ENCODE results near the gene PTPRN2.

The PTPRN2 gene

DNA sequence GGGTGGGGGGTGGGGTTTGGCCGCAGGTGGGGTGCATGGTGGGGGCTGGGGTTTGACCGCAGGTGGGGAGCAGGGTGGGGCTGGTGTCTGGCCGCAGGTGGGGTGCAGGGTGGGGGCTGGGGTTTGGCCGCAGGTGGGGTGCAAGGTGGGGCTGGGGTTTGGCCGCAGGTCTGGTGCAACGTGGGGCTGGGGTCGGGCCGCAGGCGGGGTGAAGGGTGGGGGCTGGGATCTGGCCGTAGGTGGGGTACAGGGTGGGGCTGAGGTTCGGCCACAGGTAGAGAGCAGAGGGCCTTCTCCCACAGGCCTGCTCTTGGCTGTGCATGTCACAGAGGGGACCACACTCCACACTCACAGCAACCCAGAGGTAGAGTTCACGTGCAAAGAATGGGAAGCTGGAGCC lies 586.6 kb downstream of the PTPRN2 start:
- no peak for DNase-seq (ENCODE audit: low read depth in 2 of 2)

GRCh38 chr7:158000160-158000559 lies 587.5 kb downstream of the PTPRN2 start:
- DNase-seq (ENCODE audit: low read depth in 2 of 2), result no peak

GRCh38 chr7:157998884-157999552 lies 588.6 kb downstream of the PTPRN2 start:
- no peak for DNase-seq (ENCODE audit: low read depth in 2 of 2)

- no peak for DNase-seq (ENCODE audit: low read depth in 2 of 2)
Observed at GRCh38 chr7:157997471-157997870, 590.2 kb downstream of the PTPRN2 start.

DNA sequence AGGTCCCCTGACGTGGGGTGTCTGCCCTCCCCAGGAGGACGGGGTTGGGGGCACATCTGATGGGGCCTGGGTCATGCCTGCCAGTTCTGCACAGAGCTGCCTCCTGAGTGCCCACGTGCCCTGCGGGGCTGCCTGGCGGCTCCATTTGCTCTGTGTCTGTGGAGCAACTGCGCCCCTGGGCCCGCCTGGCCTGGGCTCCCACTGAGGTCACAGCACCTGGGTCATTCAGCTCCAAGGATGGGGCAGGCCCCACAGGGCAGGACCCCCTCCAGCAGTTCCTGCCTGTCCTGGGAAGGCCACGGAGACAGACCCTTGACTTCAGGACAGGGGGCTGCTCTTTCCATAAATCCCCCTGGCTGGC lies 590.6 kb downstream of the PTPRN2 start:
- DNase-seq (ENCODE audit: low read depth in 2 of 2), result no peak

DNA sequence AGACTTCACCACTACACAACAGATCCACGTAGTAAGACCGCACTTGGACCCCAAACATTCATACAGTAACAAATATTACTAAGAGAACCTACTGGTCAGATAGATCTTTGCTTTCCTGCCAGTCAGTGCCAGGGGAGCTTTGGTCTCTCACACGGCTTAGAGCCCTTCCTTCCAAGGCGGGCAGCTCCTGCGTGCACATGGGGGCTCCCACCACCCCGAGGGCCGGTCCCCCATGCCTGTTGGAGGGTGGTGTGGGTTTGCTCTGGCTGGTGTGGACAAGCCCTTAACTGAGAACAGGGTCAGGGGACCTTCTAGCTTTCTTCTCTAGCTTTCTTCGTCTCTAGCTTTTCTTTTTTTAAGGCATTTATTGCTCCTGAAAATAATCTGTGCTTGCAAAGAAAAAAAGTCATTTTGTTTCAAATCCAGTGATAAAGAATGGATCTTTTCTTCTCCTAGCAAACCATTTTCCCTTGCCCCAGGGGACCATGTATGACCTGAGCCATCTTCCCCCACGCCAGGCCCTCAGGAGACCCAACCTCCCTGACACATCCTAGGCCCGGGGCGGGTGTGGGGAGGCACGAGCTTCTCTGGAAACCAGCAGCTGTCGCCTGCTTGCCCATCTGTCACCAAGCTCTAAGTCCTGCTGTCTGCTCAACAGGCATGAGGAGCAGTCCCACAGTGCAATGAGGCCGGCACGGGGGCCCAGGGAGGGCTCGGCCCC lies 591.1 kb downstream of the PTPRN2 start:
- DNase-seq (ENCODE audit: low read depth in 2 of 2), result no peak

DNA sequence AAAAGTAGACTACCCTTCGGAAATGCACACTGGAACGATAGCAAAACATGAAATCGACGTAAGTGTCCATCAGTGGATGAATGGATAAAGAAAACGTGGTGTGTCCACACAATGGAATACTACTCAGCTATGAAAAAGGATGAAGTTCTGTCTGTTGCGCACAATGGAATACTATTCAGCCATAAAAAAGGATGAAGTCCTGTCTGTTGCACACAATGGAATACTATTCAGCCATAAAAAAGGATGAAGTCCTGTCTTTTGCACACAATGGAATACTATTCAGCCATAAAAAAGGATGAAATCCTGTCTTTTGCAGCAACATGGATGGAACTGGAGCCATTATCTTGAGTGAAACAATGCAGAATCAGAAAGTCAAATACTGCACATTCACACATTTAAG lies 591.8 kb downstream of the PTPRN2 start:
- DNase-seq (ENCODE audit: low read depth in 2 of 2), result no peak

GRCh38 chr7:157994319-157994718 lies 593.3 kb downstream of the PTPRN2 start:
- no peak for DNase-seq (ENCODE audit: low read depth in 2 of 2)

GRCh38 chr7:157993406-157994105 lies 594.1 kb downstream of the PTPRN2 start:
- DNase-seq (ENCODE audit: low read depth in 2 of 2), result no peak

GRCh38 chr7:157992511-157993160 lies 595.0 kb downstream of the PTPRN2 start:
- DNase-seq (ENCODE audit: low read depth in 2 of 2), result no peak

- no peak for DNase-seq (ENCODE audit: low read depth in 2 of 2)
Observed at GRCh38 chr7:157991761-157992160, 595.9 kb downstream of the PTPRN2 start.

GRCh38 chr7:157991351-157991750 lies 596.3 kb downstream of the PTPRN2 start:
- no peak for DNase-seq (ENCODE audit: low read depth in 2 of 2)

DNA sequence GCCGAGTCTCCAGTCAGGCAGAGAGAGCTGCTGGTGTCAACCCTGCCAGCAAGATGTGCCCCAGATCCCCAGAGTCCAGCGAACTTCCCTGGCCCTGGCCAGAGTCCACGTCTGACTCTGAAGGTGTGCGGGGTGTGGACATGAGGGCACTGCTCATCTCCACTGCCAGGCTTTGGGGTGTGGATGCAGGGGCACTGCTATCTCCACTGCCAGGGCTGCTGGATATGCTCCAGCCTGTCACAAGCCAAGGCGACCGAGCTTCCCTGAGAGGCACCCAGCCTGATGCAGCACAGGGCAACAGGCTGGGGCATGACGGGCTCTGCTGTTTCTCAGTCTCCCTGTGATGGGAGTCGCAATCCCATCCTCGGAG lies 596.8 kb downstream of the PTPRN2 start:
- DNase-seq (ENCODE audit: low read depth in 2 of 2), result no peak

DNA sequence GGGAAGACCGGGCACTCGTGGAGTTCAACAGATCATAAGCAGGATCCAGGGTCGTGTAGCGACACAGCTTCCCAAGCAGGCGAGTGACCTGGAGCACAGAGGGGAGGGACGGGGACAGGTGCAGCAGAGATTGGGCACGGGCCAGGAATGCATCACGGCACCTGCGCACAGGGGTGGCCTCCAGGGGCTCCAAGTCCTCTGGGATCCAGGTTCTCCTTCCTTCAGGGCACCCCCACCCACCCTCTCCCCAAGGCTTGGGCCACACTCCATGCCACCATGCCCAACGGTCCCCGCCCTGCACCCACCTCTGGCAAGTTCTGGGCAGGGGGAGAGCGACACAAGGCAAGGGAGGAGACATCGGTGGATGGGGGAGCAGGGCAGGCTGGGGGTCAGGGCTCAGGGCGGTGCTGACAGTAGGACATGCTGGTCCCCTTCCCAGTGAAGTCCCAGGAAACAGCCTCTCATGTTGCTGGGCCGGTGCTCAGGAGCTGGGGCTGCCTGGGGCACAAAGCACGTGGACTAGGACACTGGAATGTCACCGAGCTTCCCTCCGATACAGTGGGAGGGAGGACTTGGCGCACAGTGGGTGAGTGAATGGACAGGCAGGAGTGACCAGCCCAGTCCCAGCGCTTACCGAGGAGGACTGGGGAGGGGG lies 597.3 kb downstream of the PTPRN2 start:
- DNase-seq (ENCODE audit: low read depth in 2 of 2), result no peak

- DNase-seq (ENCODE audit: low read depth in 2 of 2), result no peak
Observed at GRCh38 chr7:157989589-157989988, 598.0 kb downstream of the PTPRN2 start.

GRCh38 chr7:157987906-157988305 lies 599.7 kb downstream of the PTPRN2 start:
- DNase-seq (ENCODE audit: low read depth in 2 of 2), result no peak

DNA sequence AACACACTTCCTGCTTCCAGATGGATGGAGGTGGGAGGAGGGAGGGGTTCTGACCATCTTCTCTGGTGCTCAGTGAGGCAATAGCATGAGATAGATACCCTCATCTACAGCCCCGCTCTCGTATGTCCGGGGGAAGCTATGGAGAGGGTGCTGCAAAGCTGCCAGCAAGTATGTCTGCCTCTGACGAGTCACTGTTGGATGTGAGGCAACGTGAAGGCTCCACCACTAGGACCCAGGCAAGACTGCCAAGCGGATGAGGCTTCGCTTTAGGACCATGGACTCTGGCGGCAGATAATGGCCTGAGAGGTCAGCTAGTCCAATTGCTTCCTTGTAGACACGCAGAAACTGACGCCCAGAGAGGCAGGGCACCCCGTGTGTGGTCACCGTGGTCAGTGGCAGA lies 601.6 kb downstream of the PTPRN2 start:
- no peak for DNase-seq (ENCODE audit: low read depth in 2 of 2)

GRCh38 chr7:157985636-157986035 lies 602.0 kb downstream of the PTPRN2 start:
- DNase-seq (ENCODE audit: low read depth in 2 of 2), result no peak

DNA sequence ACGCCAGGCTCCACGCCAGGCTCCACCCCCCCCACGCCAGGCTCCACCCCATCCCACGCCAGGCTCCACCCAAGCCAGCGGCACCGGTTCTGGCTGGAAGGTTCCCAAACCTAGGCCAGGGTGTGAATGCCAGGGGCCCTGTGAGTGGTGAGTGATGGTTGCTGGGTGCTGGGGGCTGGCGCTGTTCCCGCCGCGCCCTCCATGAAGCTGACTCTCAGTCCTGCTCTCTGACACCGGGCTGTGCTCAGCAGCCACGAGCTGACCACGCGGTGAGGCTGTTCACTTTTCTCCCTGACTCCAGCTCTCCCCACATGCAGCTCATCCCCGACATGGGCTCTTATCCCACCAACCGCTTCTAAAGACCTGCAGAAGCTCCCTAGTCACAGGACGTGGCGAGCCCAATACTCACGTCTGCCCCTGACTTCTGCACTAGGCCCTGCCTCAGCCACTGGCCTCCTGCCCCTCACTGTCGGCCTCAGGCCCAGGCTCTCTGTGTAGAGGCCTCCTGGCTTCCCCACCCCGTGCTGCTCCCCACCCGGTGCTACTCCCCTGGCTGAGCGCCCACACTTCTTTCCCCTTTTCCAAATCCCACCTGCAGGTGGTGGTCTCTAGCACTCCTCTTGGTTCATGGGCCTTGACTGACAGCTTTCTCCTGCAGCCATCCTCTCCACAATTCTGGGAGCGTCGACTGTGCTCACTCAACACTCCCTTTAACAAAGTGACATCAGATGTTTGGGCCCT lies 603.0 kb downstream of the PTPRN2 start:
- no peak for DNase-seq (ENCODE audit: low read depth in 2 of 2)

- DNase-seq (ENCODE audit: low read depth in 2 of 2), result no peak
Observed at GRCh38 chr7:157983502-157984422, 603.9 kb downstream of the PTPRN2 start.
